HG02870 (cell line): Measurements from ENCODE around the gene RIOK3.
A peak's percentile ranks its signal among the peaks of the same experiment; 100 is the strongest.
"Not testable (repeated sequence)": the region's sequence is repeated elsewhere in the genome, so short reads cannot be mapped to it uniquely, and the experiment has no call there.

ENCODE experiments used
- ATAC-seq: cut with Tn5 transposase; IDR thresholded peaks from one replicate; pipeline ENCODE4 v1.9.1; 2021; ENCODE audit warnings: mild to moderate bottlenecking, moderate library complexity; ENCODE audit not compliant: unreplicated experiment

Gene RIOK3

DNA sequence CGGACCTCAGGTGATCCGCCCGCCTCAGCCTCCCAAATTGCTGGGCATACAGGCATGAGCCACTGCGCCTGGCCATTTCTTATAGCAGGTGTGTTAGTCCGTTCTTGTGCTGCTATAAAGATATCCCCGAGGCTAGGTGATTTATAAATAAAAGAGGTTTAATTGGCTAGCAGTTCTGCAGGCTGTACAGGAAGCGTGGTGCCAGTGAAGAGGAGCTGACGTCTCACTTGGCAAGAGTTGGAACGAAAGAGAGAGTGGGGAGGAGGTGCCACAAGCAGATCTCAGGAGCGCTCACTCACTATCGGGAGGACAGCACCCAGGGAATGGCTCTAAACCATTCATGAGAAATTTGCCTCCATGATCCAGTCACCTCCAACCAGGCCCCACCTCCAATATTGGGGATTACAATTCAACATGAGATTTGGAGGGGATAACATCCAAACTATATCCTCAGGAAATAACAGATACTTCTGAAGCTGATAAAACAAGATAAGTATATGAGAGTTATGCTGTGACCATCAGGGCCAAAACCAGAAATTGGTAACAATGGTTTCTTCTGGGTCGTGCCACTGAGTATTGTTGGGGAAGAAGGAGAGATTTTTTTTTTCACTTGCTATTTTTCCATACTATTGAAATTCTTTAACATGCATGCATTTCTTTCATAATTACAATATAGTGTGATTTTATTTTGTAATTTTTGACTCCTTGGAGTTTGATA is 42.8 kb downstream of the RIOK3 start:
- no peak for ATAC-seq

DNA sequence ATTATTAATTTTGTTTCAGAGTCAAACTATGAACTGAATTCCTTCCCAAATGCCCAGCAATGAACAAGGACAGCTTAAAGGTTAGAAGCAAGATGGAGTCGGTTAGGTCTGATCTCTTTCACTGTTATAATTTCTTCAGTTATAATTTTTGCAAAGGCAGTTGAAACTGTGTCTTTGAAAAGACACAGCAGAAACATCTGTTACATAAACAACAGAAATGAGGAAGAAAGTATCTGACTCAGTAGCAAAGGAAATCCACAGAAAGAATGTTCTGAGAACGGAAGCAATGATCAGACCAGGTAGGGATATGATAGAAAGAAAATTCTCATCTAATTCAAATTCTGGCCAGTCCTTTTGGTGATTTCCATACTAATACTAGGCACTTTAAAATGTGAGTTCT is 45.0 kb downstream of the RIOK3 start:
- ATAC-seq, result no peak

- ATAC-seq, result peak; percentile 32
These were observed 45.8 kb downstream of the RIOK3 start for GRCh38 chr18:23498877-23499276.

- ATAC-seq, result no peak
These were observed 46.2 kb downstream of the RIOK3 start for GRCh38 chr18:23499291-23499781.

DNA sequence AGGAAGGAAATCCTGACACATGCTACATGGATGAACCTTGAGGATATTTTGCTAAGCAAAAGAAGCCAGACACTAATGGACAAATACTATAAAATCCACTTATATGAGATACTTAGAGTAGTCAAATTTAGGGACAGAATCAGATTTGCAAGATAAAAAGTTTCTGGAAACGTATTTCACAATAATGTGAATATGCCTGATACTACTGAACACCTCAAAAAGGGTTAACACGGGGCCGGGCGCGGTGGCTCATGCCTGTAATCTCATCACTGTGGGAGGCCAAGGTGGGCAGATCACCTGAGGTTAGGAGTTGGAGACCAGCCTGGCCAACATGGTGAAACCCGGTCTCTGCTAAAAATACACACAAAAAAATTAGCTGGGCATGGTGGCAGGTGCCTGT is 48.5 kb downstream of the RIOK3 start:
- ATAC-seq, result no peak

- no peak for ATAC-seq
These were observed 49.5 kb downstream of the RIOK3 start for GRCh38 chr18:23502516-23503037.

- ATAC-seq, result peak; percentile 73
These were observed 50.2 kb downstream of the RIOK3 start, which contains the start of gene RMC1 for GRCh38 chr18:23503038-23503962. TSS of gene RMC1 (plus strand) at chr18:23503511. CDS start at chr18:23503619, 108 bp downstream.

DNA sequence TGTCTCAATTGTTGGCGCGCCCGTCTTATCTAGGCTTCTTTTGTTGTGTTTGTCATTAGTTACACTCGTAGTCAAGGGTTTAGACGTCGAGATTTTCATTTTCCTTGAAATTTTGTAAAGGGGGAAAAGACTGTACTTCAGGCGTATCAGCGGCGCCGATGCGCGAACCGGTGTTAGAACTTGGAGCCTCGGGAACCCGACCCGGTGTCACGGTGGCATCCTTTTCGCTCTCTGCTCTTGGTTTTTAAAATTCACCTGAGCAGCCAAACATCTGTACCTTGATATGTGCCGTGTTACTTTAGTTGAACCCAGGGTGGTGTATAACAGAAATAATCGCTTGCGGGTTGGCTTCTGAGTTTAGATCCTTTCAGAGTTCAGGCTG is 50.9 kb downstream of the RIOK3 start:
- no peak for ATAC-seq

DNA sequence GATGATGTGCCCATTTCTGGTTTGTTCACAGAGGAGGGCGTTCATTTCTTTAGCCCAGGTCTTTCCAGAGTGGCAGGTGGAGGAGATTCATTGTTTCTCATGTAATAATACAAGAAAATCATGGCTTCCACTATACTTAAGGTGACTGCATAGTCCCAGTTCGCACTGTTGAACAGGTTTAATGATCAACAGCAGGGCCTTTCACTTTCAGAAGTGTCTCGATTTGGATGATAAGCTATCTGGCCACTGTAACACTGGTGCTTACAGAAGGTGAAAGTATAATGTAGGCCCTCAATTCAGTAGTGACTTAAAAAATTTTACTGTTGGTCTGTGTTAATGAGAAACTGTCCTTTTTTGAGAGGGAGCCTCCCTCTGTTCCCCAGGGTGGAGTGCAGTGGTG is 51.6 kb downstream of the RIOK3 start:
- peak; percentile 40 for ATAC-seq

DNA sequence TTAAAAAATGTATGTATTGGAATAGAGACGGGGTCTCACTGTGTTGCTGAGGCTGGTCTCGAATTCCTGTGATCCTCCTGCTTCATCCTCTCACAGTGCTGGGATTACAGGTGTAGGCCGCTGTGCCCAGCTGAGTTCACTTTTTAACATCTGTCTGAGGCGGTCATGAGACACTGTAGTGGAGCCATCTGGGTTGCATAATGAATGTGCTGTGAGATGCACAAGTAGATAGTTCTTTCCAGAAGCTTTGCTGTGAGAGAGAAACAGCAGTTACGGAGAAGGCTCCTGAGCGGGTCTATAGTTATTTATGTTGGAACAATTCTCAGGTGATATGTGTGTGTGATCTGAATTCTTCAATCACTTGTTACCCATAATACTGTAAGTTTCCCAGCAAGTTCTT is 53.3 kb downstream of the RIOK3 start:
- no peak for ATAC-seq

- not testable (repeated sequence) for ATAC-seq
These were observed 57.8 kb downstream of the RIOK3 start for GRCh38 chr18:23510923-23511322.

- ATAC-seq, result not testable (repeated sequence)
These were observed 59.1 kb downstream of the RIOK3 start for GRCh38 chr18:23512216-23512615.

DNA sequence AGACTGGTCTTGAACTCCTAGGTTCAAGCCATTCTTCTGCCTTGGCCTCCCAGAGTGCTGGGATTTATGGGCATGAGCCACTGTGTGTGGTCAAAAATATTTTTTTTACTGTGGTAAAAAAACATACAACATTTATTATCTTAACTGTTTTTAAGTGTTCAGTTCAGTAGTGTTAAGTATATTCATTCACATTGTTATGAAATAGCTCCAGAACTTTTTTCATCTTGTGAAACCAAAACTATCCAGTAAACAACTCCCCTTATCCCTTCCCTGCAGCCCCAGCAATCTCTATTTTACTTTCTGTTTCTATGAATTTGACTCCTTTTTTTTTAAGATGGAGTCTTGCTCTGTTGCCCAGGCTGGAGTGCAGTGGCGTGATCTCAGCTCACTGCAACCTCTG is 59.6 kb downstream of the RIOK3 start:
- no peak for ATAC-seq

DNA sequence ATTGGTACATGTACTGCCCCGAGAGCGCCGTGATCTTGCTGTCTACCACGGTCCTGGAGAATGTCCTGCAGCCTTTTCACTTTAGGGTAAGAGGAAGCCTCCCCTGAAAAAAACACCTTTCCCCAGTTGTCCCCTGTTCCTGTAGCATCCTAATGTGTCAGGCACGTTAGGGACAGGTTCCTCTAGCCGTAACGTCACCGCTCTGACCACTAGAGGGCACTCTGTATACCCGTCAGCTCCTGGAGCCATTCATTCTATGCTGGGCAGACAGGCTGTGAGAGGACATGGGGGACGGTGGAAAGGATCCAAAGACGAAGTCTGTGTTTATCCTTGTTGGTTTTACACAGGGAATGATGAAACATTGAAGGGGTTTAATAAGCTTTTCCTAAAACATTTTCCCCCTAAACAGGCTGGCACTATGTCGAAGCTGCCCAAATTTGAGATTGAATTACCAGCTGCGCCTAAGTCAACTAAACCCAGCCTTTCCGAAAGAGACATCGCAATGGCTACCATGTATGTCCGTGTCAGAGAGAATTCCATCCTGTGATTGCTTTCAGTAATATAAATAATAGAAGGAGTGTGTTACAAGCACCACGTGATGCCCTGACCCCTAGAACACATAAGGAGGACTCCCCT is 62.9 kb downstream of the RIOK3 start:
- ATAC-seq, result peak; percentile 91

DNA sequence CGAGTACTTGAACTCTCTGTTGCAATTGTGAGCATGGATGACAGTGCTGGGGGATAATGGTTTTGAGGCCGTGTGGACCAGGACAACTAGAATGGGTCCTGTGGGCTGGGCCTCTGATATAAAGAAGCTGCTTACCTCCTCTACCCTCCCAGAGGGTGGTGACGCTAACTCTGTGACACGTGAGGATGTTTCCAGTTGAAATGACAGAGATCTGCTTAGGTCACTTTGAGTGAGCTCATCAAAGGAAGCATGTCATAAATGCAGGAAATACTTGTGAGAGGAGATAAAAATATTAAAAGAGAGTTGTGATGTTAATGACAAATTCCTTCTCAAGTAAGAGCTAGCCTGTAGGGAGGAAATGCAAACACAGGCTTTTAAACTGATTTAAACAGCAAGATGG is 66.6 kb downstream of the RIOK3 start:
- no peak for ATAC-seq

DNA sequence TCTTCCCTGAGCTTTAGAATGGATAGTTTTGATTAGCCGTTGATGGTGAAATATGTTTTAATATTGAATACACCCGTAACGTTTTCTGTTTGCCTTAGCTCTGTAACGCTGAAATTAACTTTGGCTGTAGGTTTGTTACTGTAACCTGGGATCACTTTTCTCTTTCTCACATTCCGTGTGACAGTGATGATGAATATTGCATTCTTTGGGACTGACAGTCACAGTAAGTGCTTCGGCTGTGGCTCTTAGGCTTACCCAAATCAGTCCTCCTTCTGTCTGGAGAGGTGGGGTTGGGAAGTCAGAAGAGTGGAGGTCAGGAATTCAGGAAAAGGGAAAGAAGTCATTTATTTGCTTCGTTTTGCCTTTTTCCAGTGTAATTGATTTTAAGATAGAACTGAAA is 68.2 kb downstream of the RIOK3 start:
- ATAC-seq, result no peak

DNA sequence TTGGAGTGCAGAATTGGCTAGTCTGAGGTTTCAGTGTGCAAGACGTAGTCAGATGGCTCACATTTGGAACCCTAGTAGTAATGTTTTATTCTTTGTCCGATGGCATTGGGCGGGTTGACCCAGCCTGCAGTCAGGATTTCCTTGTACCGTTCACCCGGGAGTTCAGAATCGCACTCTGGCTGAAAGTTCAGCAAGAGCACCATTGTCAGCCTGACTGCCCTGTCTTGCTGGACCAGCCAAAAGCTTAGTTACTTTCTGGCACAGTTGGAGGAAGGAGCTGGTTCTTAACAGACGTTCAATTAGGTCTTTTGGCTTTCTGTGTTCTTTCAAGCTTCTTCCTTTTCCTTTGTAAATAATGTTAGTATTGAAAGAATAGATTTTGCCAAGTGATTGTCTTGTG is 68.8 kb downstream of the RIOK3 start:
- no peak for ATAC-seq

- ATAC-seq, result peak; percentile 52
These were observed 70.5 kb downstream of the RIOK3 start for GRCh38 chr18:23523429-23524212.

- ATAC-seq, result no peak
These were observed 71.2 kb downstream of the RIOK3 start for GRCh38 chr18:23524213-23524707.

DNA sequence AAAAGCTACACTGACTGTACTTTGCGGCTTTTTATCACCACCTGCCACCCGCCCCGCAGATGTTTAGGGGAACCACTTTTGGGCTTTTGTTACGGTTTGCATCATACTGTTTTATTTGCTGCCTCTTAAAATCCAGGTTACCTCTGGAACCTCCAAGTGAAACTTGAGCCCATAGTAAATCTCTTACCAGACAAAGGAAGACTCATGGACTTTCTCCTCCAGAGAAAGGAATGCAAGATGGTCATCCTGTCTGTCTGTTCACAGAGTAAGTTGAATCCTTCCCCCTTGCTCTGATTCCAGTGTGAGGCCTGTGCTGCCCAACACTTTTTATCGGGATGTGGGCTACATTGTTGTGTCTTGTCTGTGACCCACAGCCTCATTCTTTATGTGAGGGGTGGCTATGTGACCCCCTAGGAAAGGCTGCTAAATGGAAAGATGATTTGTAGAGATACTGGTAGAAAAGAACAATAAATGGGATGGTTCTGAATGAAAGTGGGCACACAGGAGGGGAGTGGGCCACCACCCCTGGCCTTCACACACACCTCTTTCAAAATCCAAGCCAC is 73.5 kb downstream of the RIOK3 start:
- no peak for ATAC-seq
